Activated CD8-positive, alpha-beta memory T cell treated with anti-CD3 and anti-CD28 coated beads, Interleukin-2, amount 10 ng/mL, durations not matched to agents 7 days and 5 days (primary cell): ENCODE results near the gene EVI2B. TPM values are rescaled to one million over a fixed set of nuclear protein-coding genes. Genes with fewer than 3 reads are reported as not detected.
"Not testable (repeated sequence)": the region's sequence is repeated elsewhere in the genome, so short reads cannot be mapped to it uniquely, and the experiment has no call there.

Experiments
- ATAC-seq: fragments of 150-1000 bp; cut with Tn5 transposase; one replicate; pipeline ENCODE4 v1.10.0; 2021; ENCODE audit warnings: moderate library complexity
- CTCF ChIA-PET: fragments of 350-600 bp; sonication (Branson Sonifier 250); formaldehyde crosslinking; loops from one replicate; lab custom pipeline; 2021; ENCODE audit warnings: antibody characterized with exemption; lab: Charles Lee
- DNase-seq: peaks from one replicate; pipeline ENCODE4 v3.0.0-alpha.2; 2020
- H3K27ac Mint-ChIP-seq: one replicate; pipeline ENCODE4 v1.8.0; 2021; ENCODE audit warnings: mild to moderate bottlenecking, mixed read lengths
- H3K27me3 Mint-ChIP-seq: one replicate; pipeline ENCODE4 v1.8.0; 2021; ENCODE audit warnings: mixed read lengths
- H3K36me3 Mint-ChIP-seq: one replicate; pipeline ENCODE4 v1.8.0; 2021; ENCODE audit warnings: mild to moderate bottlenecking, mixed read lengths
- H3K4me1 Mint-ChIP-seq: one replicate; pipeline ENCODE4 v1.8.0; 2021; ENCODE audit warnings: mixed read lengths
- H3K4me3 Mint-ChIP-seq: one replicate; pipeline ENCODE4 v1.8.0; 2021; ENCODE audit warnings: mild to moderate bottlenecking, moderate library complexity, mixed read lengths
- H3K9me3 Mint-ChIP-seq: one replicate; pipeline ENCODE4 v1.8.0; 2022; ENCODE audit warnings: low read depth, mixed read lengths
- total RNA-seq, 2 experiments: library from RNA; stranded (reverse); gene quantifications; one replicate each; pipeline ENCODE4 v1.2.3, GENCODE V29; 2021

The EVI2B gene
- total RNA-seq, 2 experiments from 2014 or later, result 49.4 to 51.5 TPM

GRCh38 chr17:31307640-31308039 is 6.2 kb downstream of the EVI2B start:
- CTCF ChIA-PET, result no interaction called here
- Mint-ChIP-seq H3K36me3 (peaks cover 71% of the 10 kb centered on the region), H3K4me1 (peaks cover 37% of the 10 kb centered on the region), H3K4me3 (peak overlapping the region; percentile 82), H3K9me3 (peaks cover 11% of the 10 kb centered on the region), H3K27ac (peak overlapping the region; percentile 24), H3K27me3 (no peaks in the 10 kb centered on the region)
- no peak for ATAC-seq
- DNase-seq, result no peak

GRCh38 chr17:31299624-31300023 is 14.2 kb downstream of the EVI2B start:
- DNase-seq (no peak), ATAC-seq (no peak)
- Mint-ChIP-seq H3K27me3 (no peaks in the 10 kb centered on the region), H3K4me1 (peaks cover 6% of the 10 kb centered on the region), H3K36me3 (peaks cover 20% of the 10 kb centered on the region), H3K9me3 (peaks cover 2% of the 10 kb centered on the region), H3K27ac (no peak overlapping the region), H3K4me3 (no peak overlapping the region)
- CTCF ChIA-PET, result no interaction called here

DNA sequence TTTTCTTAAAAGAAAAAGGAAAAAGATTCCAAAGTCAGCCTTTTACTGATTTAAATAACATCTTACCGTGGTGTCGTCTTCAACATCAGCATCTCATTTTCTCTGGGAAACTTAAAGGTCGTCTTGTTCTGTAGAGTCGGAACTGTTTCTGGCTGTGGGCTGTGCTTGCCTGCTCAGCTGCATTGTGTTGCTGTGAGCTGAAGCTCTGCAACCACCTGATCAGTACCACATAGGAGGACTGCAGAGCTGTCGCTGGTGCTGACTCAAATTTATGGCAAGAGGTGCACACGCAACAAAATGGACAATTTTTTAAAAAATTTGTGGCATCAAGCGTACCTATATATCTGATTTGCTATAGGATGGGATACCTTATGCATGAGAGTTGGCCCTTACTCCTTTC is 16.8 kb downstream of the EVI2B start, which contains the start of gene OMG:
TSS of gene OMG (minus strand) at position 150 of the 400 bp plus-strand sequence. CDS start 908 bp downstream, outside the sequence.
- H3K36me3 Mint-ChIP-seq, result peaks cover 1% of the 10 kb centered on the region
- CTCF ChIA-PET, result no interaction called here
- ATAC-seq (no peak), DNase-seq (no peak)
- no peak within 1 kb of the TSS for H3K4me3 Mint-ChIP-seq
- H3K9me3 Mint-ChIP-seq, result no peaks in the 10 kb centered on the region
- H3K27me3 Mint-ChIP-seq, result no peaks in the 10 kb centered on the region
- peaks cover 4% of the 10 kb centered on the region for H3K4me1 Mint-ChIP-seq
- H3K27ac Mint-ChIP-seq, result no peak within 1 kb of the TSS

DNA sequence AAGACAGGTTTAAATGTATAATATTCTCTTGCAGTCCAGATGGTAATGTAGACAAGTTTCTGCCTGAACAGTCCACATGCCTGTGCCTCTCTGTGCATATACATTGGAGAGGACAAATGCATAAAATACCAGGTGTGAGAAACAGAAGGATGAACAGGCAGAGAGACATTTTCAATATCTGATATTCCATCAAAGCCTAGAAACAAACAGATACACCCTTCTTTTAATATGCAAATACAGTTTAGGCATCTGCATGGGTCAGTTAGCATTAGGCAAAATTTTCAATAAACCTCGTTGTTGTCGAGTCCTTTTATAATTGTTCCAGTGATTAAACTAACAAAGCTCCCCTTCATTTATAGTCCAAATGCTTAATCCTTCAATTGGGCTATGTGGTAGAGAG is 17.7 kb downstream of the EVI2B start:
- Mint-ChIP-seq H3K9me3 (no peaks in the 10 kb centered on the region), H3K36me3 (peaks cover 1% of the 10 kb centered on the region), H3K27ac (no peak overlapping the region), H3K4me1 (peaks cover 4% of the 10 kb centered on the region), H3K4me3 (no peak overlapping the region), H3K27me3 (no peaks in the 10 kb centered on the region)
- DNase-seq, result no peak
- CTCF ChIA-PET, result no interaction called here
- no peak for ATAC-seq

GRCh38 chr17:31295489-31295871 is 18.4 kb downstream of the EVI2B start:
- ATAC-seq, result no peak

DNA sequence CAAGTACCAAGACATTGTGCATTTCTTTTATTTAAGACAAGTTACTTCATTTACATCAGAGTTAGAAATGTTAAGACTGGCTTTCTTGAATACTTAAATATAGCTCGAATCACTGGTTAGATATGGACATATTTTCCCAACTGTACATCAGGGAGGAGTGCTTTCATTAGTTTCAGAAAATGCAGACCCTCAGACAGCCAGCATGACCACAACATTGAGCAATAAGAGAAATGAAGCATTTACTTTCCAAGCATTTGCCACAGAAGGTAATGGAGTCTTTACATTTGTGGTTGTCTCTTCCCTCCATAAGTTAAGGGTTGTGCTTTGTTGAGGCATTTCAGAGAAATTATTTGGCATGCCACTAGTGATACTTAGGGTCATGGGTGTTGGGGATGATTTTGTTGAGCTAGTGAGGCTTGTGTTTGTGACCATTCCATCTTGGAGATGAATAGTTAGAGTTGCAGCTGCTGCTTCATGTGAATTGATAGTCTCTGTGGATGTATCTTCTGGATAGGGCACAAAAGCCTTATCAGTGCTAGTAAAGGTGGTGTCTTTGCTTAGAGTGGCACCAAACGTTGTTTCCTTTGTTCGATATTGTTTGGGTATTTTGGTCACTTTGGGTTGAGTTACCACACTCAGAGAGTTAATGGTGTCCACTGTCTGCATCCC is 18.9 kb downstream of the EVI2B start:
- CTCF ChIA-PET, result no interaction called here
- Mint-ChIP-seq H3K9me3 (no peaks in the 10 kb centered on the region), H3K27me3 (no peaks in the 10 kb centered on the region), H3K4me1 (peaks cover 8% of the 10 kb centered on the region), H3K36me3 (peaks cover 3% of the 10 kb centered on the region), H3K27ac (no peak overlapping the region), H3K4me3 (no peak overlapping the region)
- no peak for ATAC-seq
- DNase-seq, result no peak

More at GRCh38 chr17:31295489-31295871, 18.4 kb downstream of the EVI2B start:
- CTCF ChIA-PET, result no interaction called here
- Mint-ChIP-seq H3K4me1 (peaks cover 4% of the 10 kb centered on the region), H3K36me3 (peaks cover 1% of the 10 kb centered on the region), H3K27me3 (no peaks in the 10 kb centered on the region), H3K4me3 (no peak overlapping the region), H3K27ac (no peak overlapping the region), H3K9me3 (no peaks in the 10 kb centered on the region)
- DNase-seq, result no peak

DNA sequence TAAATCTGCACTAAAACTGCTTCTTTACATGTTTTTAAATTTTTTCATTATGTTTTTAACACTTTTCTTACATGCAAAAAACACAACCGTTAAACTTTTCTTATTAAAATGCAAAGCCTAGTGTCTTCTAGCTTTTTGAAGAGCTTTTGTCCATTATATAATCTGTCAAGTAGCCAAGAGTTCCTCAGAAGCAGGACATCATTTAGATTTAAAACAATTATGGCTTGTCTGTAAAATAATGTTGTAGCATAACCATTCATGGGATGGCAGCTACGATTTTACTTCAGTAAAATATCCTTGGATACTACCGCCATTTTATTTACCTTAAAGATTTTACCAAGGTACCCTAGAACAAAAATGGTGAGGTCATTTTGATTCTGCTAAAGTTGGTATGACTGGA is 19.6 kb downstream of the EVI2B start:
- Mint-ChIP-seq H3K36me3 (peaks cover 3% of the 10 kb centered on the region), H3K4me1 (peaks cover 8% of the 10 kb centered on the region), H3K27me3 (no peaks in the 10 kb centered on the region), H3K4me3 (no peak overlapping the region), H3K27ac (no peak overlapping the region), H3K9me3 (no peaks in the 10 kb centered on the region)
- CTCF ChIA-PET, result no interaction called here
- DNase-seq, result no peak
- no peak for ATAC-seq

GRCh38 chr17:31293581-31293980 is 20.3 kb downstream of the EVI2B start:
- Mint-ChIP-seq H3K27ac (no peak overlapping the region), H3K4me3 (no peak overlapping the region), H3K9me3 (no peaks in the 10 kb centered on the region), H3K4me1 (peaks cover 8% of the 10 kb centered on the region), H3K27me3 (no peaks in the 10 kb centered on the region), H3K36me3 (peaks cover 3% of the 10 kb centered on the region)
- CTCF ChIA-PET, result no interaction called here
- DNase-seq (no peak), ATAC-seq (no peak)

DNA sequence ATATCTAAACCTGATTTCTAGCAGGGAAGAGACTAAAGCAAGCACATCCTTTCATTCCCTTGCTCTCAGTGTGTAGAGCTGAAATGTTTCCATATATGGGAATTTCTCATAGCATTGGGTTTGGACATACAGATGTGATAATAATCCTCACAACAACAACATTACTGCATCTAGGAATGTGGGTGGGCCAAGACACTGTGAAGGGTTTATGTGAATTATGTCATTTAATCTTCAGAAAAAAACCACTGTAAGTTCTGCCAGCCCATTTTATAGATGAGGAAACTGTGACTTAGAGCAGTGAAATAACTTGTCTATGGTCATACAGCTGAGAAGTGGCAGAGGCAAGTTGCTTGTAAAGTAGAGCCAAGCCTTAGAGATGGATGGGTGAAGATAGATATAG is 22.0 kb downstream of the EVI2B start:
- Mint-ChIP-seq H3K4me1 (peaks cover 8% of the 10 kb centered on the region), H3K9me3 (no peaks in the 10 kb centered on the region), H3K36me3 (peaks cover 7% of the 10 kb centered on the region), H3K27ac (no peak overlapping the region), H3K27me3 (no peaks in the 10 kb centered on the region), H3K4me3 (no peak overlapping the region)
- ATAC-seq, result no peak
- no peak for DNase-seq
- CTCF ChIA-PET, result no interaction called here

DNA sequence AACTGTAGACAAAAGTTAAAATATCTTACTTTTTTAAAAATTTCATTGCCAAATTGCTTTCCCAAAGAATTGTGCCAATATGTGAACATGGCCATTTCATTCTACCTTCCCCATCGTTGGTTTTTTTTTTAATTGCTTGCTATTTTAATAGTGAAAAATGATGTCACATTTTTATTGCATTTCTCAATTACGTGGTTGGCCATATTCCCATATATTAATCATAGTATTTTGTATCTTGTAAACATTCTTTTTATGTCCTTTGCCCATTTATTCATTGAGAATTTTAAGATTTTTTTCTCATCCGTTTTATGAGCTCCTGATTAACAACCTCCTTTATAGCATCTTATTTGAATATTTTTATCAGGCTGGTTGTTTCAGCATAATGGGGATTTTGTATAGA is 24.1 kb downstream of the EVI2B start:
- H3K27ac Mint-ChIP-seq, result no peak overlapping the region
- no peaks in the 10 kb centered on the region for H3K9me3 Mint-ChIP-seq
- H3K27me3 Mint-ChIP-seq, result no peaks in the 10 kb centered on the region
- ATAC-seq, result no peak
- DNase-seq, result no peak
- H3K4me3 Mint-ChIP-seq, result no peak overlapping the region
- H3K36me3 Mint-ChIP-seq, result peaks cover 5% of the 10 kb centered on the region
- peaks cover 4% of the 10 kb centered on the region for H3K4me1 Mint-ChIP-seq
- CTCF ChIA-PET, result no interaction called here

DNA sequence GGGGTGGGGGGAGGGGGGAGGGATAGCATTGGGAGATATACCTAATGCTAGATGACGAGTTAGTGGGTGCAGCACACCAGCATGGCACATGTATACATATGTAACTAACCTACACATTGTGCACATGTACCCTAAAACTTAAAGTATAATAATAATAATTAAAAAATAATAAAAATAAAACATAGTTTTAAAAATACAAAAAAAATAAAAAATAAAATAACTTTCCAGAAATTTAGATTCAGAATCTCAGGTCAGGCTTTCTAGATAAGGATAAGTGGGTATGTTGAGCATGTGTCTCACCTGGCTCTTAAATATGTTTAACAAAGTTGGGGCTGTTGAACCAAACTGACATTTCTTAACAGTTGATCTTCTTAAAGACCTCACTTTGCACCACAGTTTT is 25.9 kb downstream of the EVI2B start:
- H3K9me3 Mint-ChIP-seq, H3K4me3 Mint-ChIP-seq, H3K27me3 Mint-ChIP-seq, ATAC-seq, CTCF ChIA-PET, H3K36me3 Mint-ChIP-seq, H3K27ac Mint-ChIP-seq, DNase-seq, H3K4me1 Mint-ChIP-seq: not testable (repeated sequence)

GRCh38 chr17:31286587-31286986 is 27.3 kb downstream of the EVI2B start:
- Mint-ChIP-seq H3K27me3 (no peaks in the 10 kb centered on the region), H3K36me3 (peaks cover 10% of the 10 kb centered on the region), H3K27ac (no peak overlapping the region), H3K9me3 (no peaks in the 10 kb centered on the region), H3K4me1 (peaks cover 4% of the 10 kb centered on the region), H3K4me3 (no peak overlapping the region)
- CTCF ChIA-PET, result interaction anchor here (0.9 kb wide), 1 partner anchor 9 kb away, joined by 3 read pairs; no protein-coding TSS in a partner anchor
- ATAC-seq, result no peak
- no peak for DNase-seq

GRCh38 chr17:31283841-31284240 is 30.0 kb downstream of the EVI2B start:
- ATAC-seq (no peak), DNase-seq (no peak)
- peaks cover 9% of the 10 kb centered on the region for H3K36me3 Mint-ChIP-seq
- no peak overlapping the region for H3K4me3 Mint-ChIP-seq
- no peaks in the 10 kb centered on the region for H3K9me3 Mint-ChIP-seq
- H3K4me1 Mint-ChIP-seq, result no peaks in the 10 kb centered on the region
- no peak overlapping the region for H3K27ac Mint-ChIP-seq
- no peaks in the 10 kb centered on the region for H3K27me3 Mint-ChIP-seq
- CTCF ChIA-PET, result no interaction called here

- peaks cover 6% of the 10 kb centered on the region for H3K36me3 Mint-ChIP-seq
- no peaks in the 10 kb centered on the region for H3K9me3 Mint-ChIP-seq
- CTCF ChIA-PET, result interaction anchor here (0.9 kb wide), 1 partner anchor 66 kb away, joined by 4 read pairs; no protein-coding TSS in a partner anchor
- H3K4me3 Mint-ChIP-seq, result no peak overlapping the region
- DNase-seq, result no peak
- H3K4me1 Mint-ChIP-seq, result no peaks in the 10 kb centered on the region
- no peaks in the 10 kb centered on the region for H3K27me3 Mint-ChIP-seq
- no peak for ATAC-seq
- no peak overlapping the region for H3K27ac Mint-ChIP-seq
Observed at GRCh38 chr17:31281061-31281460, 32.8 kb downstream of the EVI2B start.
